Anterior cingulate cortex (tissue), 58 donors: ENCODE results near the gene SECISBP2.
"Not testable (repeated sequence)": the region's sequence is repeated elsewhere in the genome, so short reads cannot be mapped to it uniquely, and the experiment has no call there.

Experiments used
- DNase-seq, 58 donors: peaks; one replicate each; lab custom pipeline; 2025; lab: John Stamatoyannopoulos, UW

The SECISBP2 gene

DNA sequence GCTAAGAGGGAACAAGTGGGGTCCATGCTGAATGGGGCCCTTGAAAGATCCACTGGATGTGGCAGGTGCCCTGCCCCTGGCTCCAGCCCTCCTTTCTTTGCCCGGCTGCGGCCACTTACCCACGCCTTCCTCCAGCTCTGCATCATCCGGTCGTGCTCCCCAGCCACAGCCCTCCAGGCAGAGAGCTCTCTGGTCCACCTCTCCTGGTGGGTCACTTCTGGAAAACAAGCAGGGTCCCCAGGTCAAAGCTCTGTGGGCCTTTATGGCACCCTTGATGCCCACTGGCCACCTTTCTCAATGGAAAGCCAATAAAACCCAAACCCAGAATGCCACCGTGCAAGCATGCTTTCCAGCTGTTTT is 45.0 kb downstream of the SECISBP2 start:
- no peak for DNase-seq

DNA sequence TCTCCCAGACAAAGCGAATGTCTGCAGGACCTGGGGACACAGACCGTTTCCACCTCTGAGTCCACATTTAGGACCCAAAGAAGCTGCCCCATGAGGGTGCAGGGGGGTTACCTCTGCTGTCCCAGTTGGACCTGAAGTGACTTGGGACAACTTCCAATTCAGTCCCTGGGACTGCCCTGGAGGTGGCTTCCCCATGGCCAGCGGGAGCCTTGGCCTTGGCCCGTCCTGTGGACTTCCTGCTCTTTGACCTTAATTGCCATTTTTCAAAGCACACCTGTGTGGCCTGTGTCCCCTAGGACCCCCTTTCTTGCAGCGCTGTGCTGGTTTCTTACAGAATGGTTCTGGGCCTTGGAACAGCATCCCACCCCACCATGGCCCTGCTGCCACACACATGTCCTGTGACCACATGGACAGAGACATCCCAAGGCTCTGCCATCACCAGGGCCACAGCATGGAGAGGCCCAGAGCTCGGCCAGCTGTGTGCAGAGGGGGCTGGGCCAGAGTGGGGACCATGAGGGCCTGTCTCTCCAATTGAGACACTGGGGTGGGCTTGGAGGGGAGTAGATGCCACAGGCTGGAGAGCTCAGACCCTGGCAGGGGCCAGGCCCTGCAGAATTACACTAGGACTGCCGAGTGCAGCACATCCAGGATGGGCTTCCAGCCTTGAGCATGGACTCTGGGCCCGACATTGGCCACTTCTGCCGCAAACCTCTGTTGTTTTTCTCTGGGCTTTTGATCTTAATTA is 45.8 kb downstream of the SECISBP2 start:
- DNase-seq: no peak

DNA sequence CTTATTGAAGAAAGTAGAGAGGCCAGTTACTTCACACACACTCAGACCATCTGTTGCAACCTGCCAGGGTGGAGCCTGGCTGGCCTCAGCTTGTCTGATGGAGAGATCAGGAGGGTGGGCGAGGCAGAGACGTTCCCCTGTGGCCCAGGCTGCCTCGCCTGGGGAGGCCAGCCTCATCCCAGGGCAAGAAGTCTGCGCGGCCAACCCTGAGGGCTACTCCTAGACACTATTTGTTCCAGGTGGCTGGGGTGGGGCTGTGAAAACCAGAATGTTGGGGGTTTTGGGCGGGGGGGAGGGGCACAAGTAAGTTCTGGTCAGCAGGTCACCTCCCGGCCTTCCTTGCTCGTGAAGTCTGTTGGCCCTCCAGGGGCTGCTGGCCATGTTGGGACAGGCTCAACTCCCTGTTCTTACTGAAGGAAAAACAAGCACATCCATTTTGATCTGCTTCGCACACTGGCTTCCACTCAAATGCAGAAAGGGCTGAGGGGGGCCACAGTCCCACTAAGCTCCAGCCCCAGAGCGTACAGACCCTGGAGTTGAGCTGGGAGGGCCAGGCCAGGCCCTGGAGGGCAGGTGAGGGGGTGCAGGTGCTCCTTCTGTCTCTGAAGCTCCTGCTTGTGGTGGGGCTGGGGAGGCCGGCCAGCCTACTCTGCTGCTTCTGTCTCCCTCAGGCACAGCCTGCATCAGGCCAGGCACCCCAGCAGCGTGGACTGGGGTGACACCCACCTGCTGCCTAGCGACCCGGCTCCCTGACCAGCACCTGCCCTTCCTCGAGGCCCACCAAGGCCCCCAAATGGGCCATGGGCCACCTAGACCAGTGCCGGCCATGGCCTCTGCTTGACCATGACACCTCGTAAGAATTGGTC is 46.6 kb downstream of the SECISBP2 start:
- DNase-seq: no peak

DNA sequence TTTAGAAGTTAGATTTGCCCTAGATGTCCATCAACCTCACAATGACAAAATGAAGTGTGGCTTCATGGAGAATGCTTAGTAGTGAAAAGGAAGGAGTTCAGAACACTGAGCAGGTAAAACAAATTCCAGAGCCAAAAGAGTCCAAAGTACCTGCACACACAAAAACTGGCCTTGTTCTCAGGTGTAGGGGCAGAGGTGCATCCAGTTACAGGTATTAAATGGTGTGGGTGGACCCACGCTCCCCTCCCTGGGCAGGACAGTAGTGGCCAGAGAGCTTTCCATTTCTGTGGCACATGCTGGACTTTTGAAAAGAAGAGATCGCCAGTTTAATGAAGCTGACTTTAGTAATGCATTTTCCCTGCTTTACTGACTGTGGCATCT is 47.2 kb downstream of the SECISBP2 start:
- no peak for DNase-seq

GRCh38 chr9:89366711-89367110 is 48.4 kb downstream of the SECISBP2 start:
- DNase-seq: no peak

GRCh38 chr9:89367281-89367680 is 49.0 kb downstream of the SECISBP2 start:
- DNase-seq: no peak

GRCh38 chr9:89367726-89368437 is 49.6 kb downstream of the SECISBP2 start:
- no peak for DNase-seq

DNA sequence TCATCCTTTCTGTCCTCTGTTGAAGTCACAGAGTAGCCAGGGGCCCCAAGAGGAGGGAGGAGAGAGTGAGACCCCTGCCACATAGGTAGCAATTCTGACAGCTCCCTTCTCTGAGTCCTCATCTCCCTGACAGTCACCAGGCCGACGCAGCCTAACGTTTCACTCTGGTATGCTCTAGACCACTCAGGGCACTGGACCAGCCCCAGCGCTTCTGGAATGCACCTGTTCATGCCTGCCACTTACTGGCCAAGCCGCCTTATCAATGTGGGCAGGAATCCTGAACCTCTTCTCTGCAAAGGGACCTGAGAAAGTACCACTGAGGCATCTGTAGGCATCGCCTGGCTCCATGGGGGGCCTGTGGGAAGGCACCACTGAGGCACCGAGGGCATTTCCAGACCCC is 50.2 kb downstream of the SECISBP2 start:
- no peak for DNase-seq

GRCh38 chr9:89368978-89369377 is 50.7 kb downstream of the SECISBP2 start:
- DNase-seq: no peak

DNA sequence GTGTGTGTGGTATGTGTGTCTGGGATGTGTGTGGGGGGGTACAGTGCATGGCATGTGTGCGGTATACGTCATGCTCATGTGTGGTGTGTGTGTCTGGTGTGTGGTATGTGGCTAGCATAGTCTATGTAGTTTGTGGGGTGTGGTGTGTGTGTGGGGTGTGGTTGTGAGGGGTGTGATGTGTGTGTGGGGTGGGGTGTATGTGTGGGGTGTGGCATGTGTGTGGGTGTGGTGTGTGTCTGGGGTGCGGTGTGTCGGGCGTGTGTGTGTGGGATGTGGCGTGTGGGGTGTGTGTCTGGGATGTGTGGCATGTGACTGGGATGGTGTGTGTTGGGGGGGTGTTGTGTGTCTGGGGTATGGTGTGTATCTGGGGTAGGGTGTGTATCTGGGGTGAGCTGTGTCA is 52.3 kb downstream of the SECISBP2 start:
- DNase-seq: no peak

DNA sequence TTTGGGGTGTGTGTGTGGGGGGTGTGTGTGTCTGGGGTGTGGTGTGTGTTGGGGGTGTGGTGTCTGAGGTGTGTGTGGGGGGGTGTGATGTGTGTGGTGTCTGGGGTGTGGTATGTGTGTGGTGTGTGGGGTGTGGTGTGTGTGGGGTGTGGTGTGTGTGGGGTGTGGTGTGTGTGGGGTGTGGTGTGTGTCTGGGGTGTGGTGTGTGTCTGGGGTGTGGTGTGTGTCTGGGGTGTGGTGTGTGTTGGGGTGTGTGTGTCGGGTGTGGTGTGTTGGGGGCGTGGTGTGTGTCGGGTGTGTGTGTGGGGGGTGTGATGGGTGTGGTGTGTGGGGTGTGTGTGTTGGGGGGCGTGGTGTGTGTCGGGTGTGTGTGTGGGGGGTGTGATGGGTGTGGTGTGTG is 53.5 kb downstream of the SECISBP2 start:
- not testable (repeated sequence) for DNase-seq

DNA sequence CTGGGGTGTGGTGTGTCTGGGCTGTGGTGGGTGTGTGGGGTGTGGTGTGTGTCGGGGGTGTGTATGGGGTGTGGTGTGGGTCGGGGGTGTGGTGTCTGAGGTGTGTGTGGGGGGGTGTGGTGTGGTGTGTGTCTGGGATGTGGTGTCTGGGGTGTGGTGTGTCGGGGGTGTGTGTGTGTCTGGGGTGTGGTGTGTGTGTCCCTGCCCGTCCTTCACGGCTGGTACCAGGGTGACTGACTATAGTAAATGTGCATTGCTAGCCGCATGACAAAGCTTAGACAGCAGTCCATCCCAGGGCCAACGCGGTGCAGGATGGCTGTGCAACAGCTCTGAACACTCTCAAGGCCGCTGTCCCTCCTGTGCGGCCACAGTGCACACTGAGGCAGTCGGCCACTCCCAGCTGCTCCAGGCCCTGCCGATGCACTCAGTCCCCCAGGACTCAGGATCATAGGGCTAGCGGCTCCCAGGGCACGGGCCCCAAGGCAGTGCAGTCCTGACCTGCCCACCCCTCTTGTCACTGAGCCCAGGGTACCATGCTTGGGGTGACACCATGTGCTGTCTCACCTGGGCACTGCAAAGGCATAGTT is 54.0 kb downstream of the SECISBP2 start:
- no peak for DNase-seq

- no peak for DNase-seq
Observed at GRCh38 chr9:89372979-89373378, 54.7 kb downstream of the SECISBP2 start.

DNA sequence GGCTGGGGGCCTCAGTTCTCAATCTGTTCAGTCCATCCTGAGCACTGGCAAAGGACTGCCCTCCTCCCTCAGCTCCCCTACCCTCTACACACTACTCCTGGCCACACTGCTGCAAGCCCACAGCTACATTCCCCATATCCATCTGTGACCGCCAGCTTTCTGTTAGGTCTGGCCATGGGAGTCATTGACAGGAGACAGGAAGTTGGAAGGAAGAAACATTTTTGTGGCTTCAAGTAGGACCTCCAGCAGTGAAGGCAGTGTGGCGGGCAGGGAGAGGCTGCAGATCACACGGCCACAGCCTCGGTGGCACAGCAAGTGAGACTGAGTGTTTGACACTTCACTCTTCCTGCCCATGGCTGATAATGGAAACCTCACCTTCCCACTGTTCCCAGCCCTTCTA is 55.9 kb downstream of the SECISBP2 start:
- DNase-seq: no peak

GRCh38 chr9:89375191-89375760 is 57.0 kb downstream of the SECISBP2 start:
- DNase-seq: no peak

- no peak for DNase-seq
Observed at GRCh38 chr9:89376286-89376685, 58.0 kb downstream of the SECISBP2 start.

DNA sequence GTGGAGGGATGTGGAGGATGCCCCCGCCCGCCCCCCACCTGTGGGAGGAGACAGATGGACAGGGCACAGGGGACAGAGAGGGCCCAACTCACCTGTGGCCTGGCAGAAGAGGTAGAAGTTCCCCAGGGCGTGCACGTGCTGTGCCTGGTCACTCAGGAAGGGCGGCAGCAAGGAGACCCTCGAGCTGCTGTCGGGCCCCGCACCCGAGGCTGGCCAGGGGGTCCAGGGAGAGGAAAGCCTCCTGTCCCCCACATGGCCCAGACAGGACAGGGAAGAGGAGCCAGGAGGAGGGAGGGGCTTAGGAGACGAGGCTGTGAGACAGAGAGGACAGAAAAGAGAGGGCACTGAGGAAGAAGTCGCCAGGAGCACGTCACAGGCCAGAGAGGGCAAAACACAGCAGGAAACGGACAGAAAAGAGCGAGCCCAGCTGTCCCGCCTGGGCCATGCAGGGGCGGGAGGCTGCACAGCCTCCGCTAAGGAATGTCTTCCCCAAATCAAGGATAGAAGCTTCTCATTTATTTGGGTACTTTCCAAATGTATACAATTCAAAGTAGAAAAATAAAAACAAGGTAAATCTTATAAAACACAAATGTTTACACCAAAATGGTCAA is 58.5 kb downstream of the SECISBP2 start:
- no peak for DNase-seq

DNA sequence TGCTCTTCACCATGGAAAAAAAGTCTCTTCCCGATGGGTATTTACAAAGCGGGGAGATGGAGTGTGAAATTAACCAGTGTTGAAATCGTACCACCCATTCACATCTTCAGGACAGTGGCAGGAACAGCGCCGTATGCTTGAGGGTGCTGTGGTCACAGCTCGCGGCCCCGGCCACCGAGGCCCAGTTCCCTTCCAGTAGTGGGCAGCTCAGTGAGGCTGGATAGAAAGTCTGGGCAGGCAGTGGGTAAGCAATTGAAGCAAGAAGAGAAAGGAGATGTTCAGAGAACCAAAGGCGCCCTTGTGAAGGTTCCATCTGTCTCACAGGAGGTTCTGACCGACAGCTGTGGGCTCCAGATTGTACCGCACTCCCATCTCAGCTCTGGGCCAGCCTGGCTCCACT is 59.1 kb downstream of the SECISBP2 start:
- no peak for DNase-seq

- DNase-seq: no peak
Observed at GRCh38 chr9:89378541-89378940, 60.2 kb downstream of the SECISBP2 start.

DNA sequence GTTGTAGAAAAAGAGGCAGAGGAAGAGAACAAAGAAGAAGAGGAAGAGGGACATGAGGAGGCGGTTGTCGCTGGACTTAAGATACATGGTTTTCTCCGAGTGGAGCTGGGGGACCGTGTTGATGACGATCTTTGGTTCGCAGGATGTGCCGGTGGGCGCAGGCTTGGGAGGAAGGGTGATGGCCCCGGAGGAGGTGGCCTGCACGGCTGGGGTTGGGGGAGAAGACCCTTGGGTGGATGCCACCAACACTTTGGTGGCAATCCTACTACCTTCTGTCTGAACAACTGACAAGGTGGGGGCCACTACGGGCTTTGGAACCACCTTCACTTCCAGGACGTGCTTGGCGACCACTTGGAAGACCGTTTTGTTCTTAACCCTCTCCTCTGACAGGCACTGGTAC is 60.7 kb downstream of the SECISBP2 start:
- no peak for DNase-seq
